HepG2 (cell line): Measurements from ENCODE around the gene PPHLN1. TPM values are rescaled to one million over a fixed set of nuclear protein-coding genes. Genes with fewer than 3 reads are reported as not detected.

Source experiments
- ATAC-seq: fragments of 200-7000 bp; cut with Tn5 transposase; 3 replicates; pipeline ENCODE4 v1.9.1; 2020; ENCODE audit warnings: mild to moderate bottlenecking, moderate library complexity
- BruUV-seq: library from RNA; stranded (reverse); fragments of 400-500 nt; replicated peaks from 2 replicates; lab custom pipeline; 2021; lab: Mats Ljungman, UMichigan
- CTCF ChIA-PET: fragments of 300-600 bp; formaldehyde crosslinking; extraction: SDS; loops from one replicate; lab custom pipeline; 2021; ENCODE audit warnings: low total read pairs, inconsistent platforms, low intra/inter-chr PET ratio; lab: Yijun Ruan, JAX
- POLR2A ChIA-PET: fragments of 350-600 bp; sonication (Branson Sonifier 250); formaldehyde crosslinking; loops from one replicate; lab custom pipeline; 2020; ENCODE audit warnings: antibody characterized with exemption, inconsistent platforms; lab: Yijun Ruan, JAX
- DNase-seq: peaks from one replicate; pipeline ENCODE4 v3.0.0-alpha.2; 2015; ENCODE audit warnings: low spot score
- FAIRE-seq: peaks from 3 replicates; lab custom pipeline; 2011; peaks lifted over from hg19 to GRCh38; lab: Jason Lieb, UNC
- H2AFZ ChIP-seq: one replicate; pipeline ENCODE4 v1.6.1; 2011; ENCODE audit warnings: low read length, inconsistent platforms
- H3K27ac ChIP-seq: fragments of 300-600 bp; 3 replicates; pipeline ENCODE4 v1.8.0; 2011; ENCODE audit warnings: mixed run types, mild to moderate bottlenecking, mixed read lengths, low read length, inconsistent platforms; ENCODE audit not compliant: insufficient read depth; ENCODE audit errors: extremely low read length
- H3K27me3 ChIP-seq, 2 experiments: fragments of 200-600 bp in 1 of 2; 2 replicates in 1 of 2; 3 replicates in 1 of 2; pipeline versions ENCODE4 v1.6.0 to v1.8.0; 2011; ENCODE audit warnings: low read length in 2 of 2, mild to moderate bottlenecking in 2 of 2, moderate library complexity in 2 of 2, inconsistent platforms in 1 of 2; ENCODE audit not compliant: insufficient read depth in 2 of 2, control insufficient read depth in 1 of 2
- H3K36me3 ChIP-seq, 2 experiments: fragments of 200-600 bp in 1 of 2; replicated peaks in 1 of 2; 2 replicates in 1 of 2; 3 replicates in 1 of 2; pipeline versions ENCODE4 v1.5.1 to v1.8.0; 2011; ENCODE audit warnings: low read length in 2 of 2, inconsistent platforms in 1 of 2; ENCODE audit not compliant: insufficient read depth in 2 of 2, control insufficient read depth in 1 of 2
- H3K4me1 ChIP-seq: 2 replicates; pipeline ENCODE4 v1.5.1; 2012; ENCODE audit warnings: low read length, inconsistent platforms; ENCODE audit not compliant: insufficient read depth
- H3K4me2 ChIP-seq: 2 replicates; pipeline ENCODE4 v1.6.0; 2011; ENCODE audit warnings: low read depth, low read length, inconsistent platforms
- H3K4me3 ChIP-seq, 3 experiments: fragments of 200-600 bp in 1 of 3; sonication (generic), shearing (Covaris generic) in 1 of 3; replicated peaks in 1 of 3; 2 replicates each; pipeline ENCODE4 v1.5.1; 2011 to 2016; ENCODE audit warnings: low read length in 3 of 3, inconsistent platforms in 2 of 3, low read depth in 2 of 3, mild to moderate bottlenecking in 2 of 3, control low read depth in 1 of 3, mixed read lengths in 1 of 3; ENCODE audit not compliant: insufficient read depth in 1 of 3
- H3K79me2 ChIP-seq: one replicate; pipeline ENCODE4 v1.6.1; 2011; ENCODE audit warnings: low read length, inconsistent platforms; ENCODE audit not compliant: insufficient read depth
- H3K9ac ChIP-seq: 2 replicates; pipeline ENCODE4 v1.6.0; 2011; ENCODE audit warnings: mild to moderate bottlenecking, low read depth, low read length, inconsistent platforms; ENCODE audit not compliant: insufficient read depth
- H3K9me3 ChIP-seq: 2 replicates; pipeline ENCODE4 v1.5.1; 2012; ENCODE audit warnings: mild to moderate bottlenecking, low read length
- H4K20me1 ChIP-seq: 2 replicates; pipeline ENCODE4 v1.6.0; 2011; ENCODE audit warnings: inconsistent platforms, mild to moderate bottlenecking, low read length, moderate library complexity; ENCODE audit not compliant: insufficient read depth
- BHLHE40 ChIP-seq: IDR thresholded peaks from 2 replicates; pipeline ENCODE4 v1.6.1; 2011; ENCODE audit warnings: low read length, improper control_type of control experiment
- CC2D1A ChIP-seq: sonication (generic); formaldehyde crosslinking; IDR thresholded peaks from 2 replicates; pipeline ENCODE4 v1.8.1; 2023; ENCODE audit warnings: mild to moderate bottlenecking, missing genetic modification reagents
- CCDC6 ChIP-seq: sonication (generic); formaldehyde crosslinking; IDR thresholded peaks from 2 replicates; pipeline ENCODE4 v1.8.1; 2022; ENCODE audit warnings: mild to moderate bottlenecking, missing genetic modification reagents, moderate library complexity
- CREM ChIP-seq, 2 experiments: sonication (generic) in 1 of 2; formaldehyde crosslinking in 1 of 2; IDR thresholded peaks; 2 replicates each; pipeline versions ENCODE4 v1.4.0 to v1.6.1; 2016 to 2020; ENCODE audit warnings: antibody characterized with exemption in 1 of 2, mild to moderate bottlenecking in 1 of 2, missing genetic modification reagents in 1 of 2
- FOXK2 ChIP-seq: fragments of 450-650 bp; IDR thresholded peaks from 2 replicates; pipeline ENCODE4 v1.6.1; 2016
- KDM2A ChIP-seq: sonication (generic); formaldehyde crosslinking; IDR thresholded peaks from 2 replicates; pipeline ENCODE4 v1.4.0; 2020; ENCODE audit warnings: low read depth, missing genetic modification reagents, borderline replicate concordance
- MAZ ChIP-seq, 2 experiments: sonication (generic) in 1 of 2; formaldehyde crosslinking in 1 of 2; IDR thresholded peaks; 2 replicates each; pipeline versions ENCODE4 v1.5.0 to v1.6.1; 2012 to 2020; ENCODE audit warnings: low read depth in 2 of 2, mild to moderate bottlenecking in 2 of 2, borderline replicate concordance in 1 of 2, improper control_type of control experiment in 1 of 2, low read length in 1 of 2, missing genetic modification reagents in 1 of 2, moderate library complexity in 1 of 2
- RBFOX2 ChIP-seq: fragments of 200-400 bp; formaldehyde crosslinking; IDR thresholded peaks from 2 replicates; pipeline ENCODE4 v1.6.1; 2017; ENCODE audit warnings: low read depth, mild to moderate bottlenecking, low read length
- ZNF101 ChIP-seq: sonication (generic); formaldehyde crosslinking; IDR thresholded peaks from 2 replicates; pipeline ENCODE4 v1.4.0; 2020; ENCODE audit warnings: mild to moderate bottlenecking, low read depth, missing genetic modification reagents, borderline replicate concordance
- ZNF460 ChIP-seq: sonication (generic); formaldehyde crosslinking; IDR thresholded peaks from 2 replicates; pipeline ENCODE4 v1.5.1; 2020; ENCODE audit warnings: missing genetic modification reagents, mild to moderate bottlenecking, borderline replicate concordance
- ZNF501 ChIP-seq: sonication (generic); formaldehyde crosslinking; IDR thresholded peaks from 2 replicates; pipeline ENCODE4 v1.5.1; 2020; ENCODE audit warnings: mild to moderate bottlenecking, moderate library complexity, missing genetic modification reagents
- WGBS: methylation state at CpG from one replicate; pipeline ENCODE4 v1.1.6; 2017; ENCODE audit warnings: low lambda C conversion rate; 5-methylcytosine and 5-hydroxymethylcytosine counted together
- in situ Hi-C: cut with HindIII; loops from 2 replicates; pipeline ENCODE4 v1.10.0; 2017; ENCODE audit warnings: low pct_unique_long_range_greater_than_20kb; ENCODE audit not compliant: extremely low pct_ligation_motif_present
- intact Hi-C: fragments of 100-400 bp; cut with micrococcal nuclease; formaldehyde crosslinking; loops from one replicate; pipeline ENCODE4 v1.10.0; 2022; ENCODE audit not compliant: unreplicated experiment
- polyA plus RNA-seq, 8 experiments: library from polyadenylated mRNA; depleted of rRNA in 3 of 8; stranded (reverse) in 7 of 8; unstranded in 1 of 8; fragments of >200 nt; fragmentation: Illumina TruSeq in 4 of 8; extraction: Trizol in 4 of 8; gene quantifications; 2 replicates each; pipeline versions ENCODE4 v1.2.1 to v1.2.3, GENCODE V29; 2011 to 2016; ENCODE audit warnings: low read depth in 4 of 8, missing spikeins in 1 of 8, mixed read lengths in 1 of 8; ENCODE audit not compliant: insufficient read depth in 1 of 8
- total RNA-seq, 5 experiments: library from RNA; depleted of rRNA; stranded (reverse); fragments of >200 nt; fragmentation: Illumina TruSeq; extraction: Trizol; gene quantifications; 2 replicates each; pipeline ENCODE4 v1.2.3, GENCODE V29; 2016; ENCODE audit warnings: low read depth in 1 of 5
- TF ChIP-seq, protein P1 (sequence below): sonication (generic); formaldehyde crosslinking; IDR thresholded peaks from 2 replicates; pipeline ENCODE4 v1.9.0; 2021; ENCODE audit warnings: missing genetic modification reagents, borderline replicate concordance
- TF ChIP-seq, protein P2 (sequence below): sonication (generic); formaldehyde crosslinking; IDR thresholded peaks from 2 replicates; pipeline ENCODE4 v1.5.0; 2020; ENCODE audit warnings: missing genetic modification reagents

PPHLN1 gene
- total and polyA plus RNA-seq, 2 of the 13 experiments (the other 11 are each of a cell fraction or from before 2014, with no cell fraction given), result 43.4 to 66.0 TPM

GRCh38 chr12:42298887-42299286, 27.1 kb upstream of the PPHLN1 start:
- in situ Hi-C loops, result no loop called here
- no peaks in the 10 kb centered on the region for H3K79me2 ChIP-seq
- no peak overlapping the region for H3K9ac ChIP-seq
- no peak overlapping the region for H3K27ac ChIP-seq
- H3K4me2 ChIP-seq, result no peak overlapping the region
- H3K9me3 ChIP-seq, result no peaks in the 10 kb centered on the region
- no peak for TF ChIP-seq CC2D1A (CRISPR knock-in tag)
- TF ChIP-seq ZNF460, result 0 out of 2 replicates have a peak, but pooled peaks have one; percentile 31
- TF ChIP-seq BHLHE40, result peak; percentile 78
- TF ChIP-seq, all 625 proteins: peak for 2
- 1% methylated on average over 4 of the region's 4 CpGs for WGBS
- FAIRE-seq (no peak), ATAC-seq (no peak), DNase-seq (peak; percentile 17)
- Histone ChIP-seq H3K36me3 (no peaks in the 10 kb centered on the region), H3K27me3 (no peaks in the 10 kb centered on the region; a peak in 1 of 5 replicates), H3K4me3 (no peak overlapping the region), H3K4me1 (peaks cover 22% of the 10 kb centered on the region), H4K20me1 (no peaks in the 10 kb centered on the region), H2AFZ (no peak overlapping the region)
- no TSS peak for BruUV-seq
- ChIA-PET POLR2A (no interaction called here), CTCF (no interaction called here)
- intact Hi-C loops, result no loop called here

DNA sequence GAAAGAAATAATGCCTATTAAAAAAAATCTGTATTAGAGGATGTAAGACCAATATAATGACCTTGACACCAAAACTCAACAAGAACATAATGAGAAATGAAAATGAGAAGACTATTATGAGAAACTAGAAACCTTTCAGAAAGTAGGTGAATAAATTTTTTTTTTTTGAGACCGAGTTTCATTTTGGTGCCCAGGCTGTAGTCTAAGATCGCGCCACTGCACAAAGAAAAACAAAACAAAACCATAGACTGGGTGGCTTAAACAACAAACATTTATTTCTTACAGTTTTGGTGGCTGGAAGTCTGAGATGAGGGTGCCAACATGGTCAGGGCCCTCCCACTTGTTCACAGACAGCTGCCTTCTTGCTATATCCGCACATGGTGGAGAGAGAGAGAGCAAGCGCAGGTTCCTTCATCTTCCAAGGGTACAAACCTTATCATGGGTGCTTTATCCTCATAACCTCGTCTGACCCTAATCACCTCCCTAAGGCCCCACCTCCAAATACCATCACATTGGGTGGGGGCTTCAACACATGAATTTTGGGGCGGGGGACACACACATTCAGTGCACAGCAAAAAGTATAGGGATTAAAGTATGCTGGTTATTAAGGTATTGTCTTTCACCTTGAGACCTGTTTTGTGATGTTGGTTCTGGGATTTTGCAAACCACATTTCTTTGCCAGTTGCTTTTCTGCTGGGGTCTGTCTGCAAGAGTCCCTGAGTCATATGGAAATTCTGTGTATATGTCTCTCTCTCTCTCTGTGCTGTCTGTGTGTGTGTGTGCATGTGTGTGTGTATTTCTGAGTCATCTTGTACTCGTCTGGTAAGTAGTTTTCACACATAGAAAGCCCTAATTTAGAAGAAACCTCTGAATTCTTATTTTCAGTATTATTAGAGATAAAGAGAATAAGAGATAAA, 26.3 kb upstream of the PPHLN1 start:
- Histone ChIP-seq H4K20me1 (no peaks in the 10 kb centered on the region), H2AFZ (no peak overlapping the region), H3K27ac (no peak overlapping the region), H3K4me1 (peaks cover 22% of the 10 kb centered on the region), H3K79me2 (no peaks in the 10 kb centered on the region), H3K9ac (no peak overlapping the region), H3K9me3 (no peaks in the 10 kb centered on the region), H3K36me3 (no peaks in the 10 kb centered on the region), H3K4me3 (no peak overlapping the region), H3K27me3 (no peaks in the 10 kb centered on the region; a peak in 1 of 5 replicates), H3K4me2 (no peak overlapping the region)
- POLR2A ChIA-PET, result no interaction called here
- no peak for DNase-seq
- FAIRE-seq, result no peak
- no TSS peak for BruUV-seq
- CTCF ChIA-PET, result no interaction called here
- 50% methylated on average over 8 of the region's 8 CpGs for WGBS
- ATAC-seq, result no peak
- intact Hi-C loops (no loop called here), in situ Hi-C loops (no loop called here)
- TF ChIP-seq, protein P1, sequence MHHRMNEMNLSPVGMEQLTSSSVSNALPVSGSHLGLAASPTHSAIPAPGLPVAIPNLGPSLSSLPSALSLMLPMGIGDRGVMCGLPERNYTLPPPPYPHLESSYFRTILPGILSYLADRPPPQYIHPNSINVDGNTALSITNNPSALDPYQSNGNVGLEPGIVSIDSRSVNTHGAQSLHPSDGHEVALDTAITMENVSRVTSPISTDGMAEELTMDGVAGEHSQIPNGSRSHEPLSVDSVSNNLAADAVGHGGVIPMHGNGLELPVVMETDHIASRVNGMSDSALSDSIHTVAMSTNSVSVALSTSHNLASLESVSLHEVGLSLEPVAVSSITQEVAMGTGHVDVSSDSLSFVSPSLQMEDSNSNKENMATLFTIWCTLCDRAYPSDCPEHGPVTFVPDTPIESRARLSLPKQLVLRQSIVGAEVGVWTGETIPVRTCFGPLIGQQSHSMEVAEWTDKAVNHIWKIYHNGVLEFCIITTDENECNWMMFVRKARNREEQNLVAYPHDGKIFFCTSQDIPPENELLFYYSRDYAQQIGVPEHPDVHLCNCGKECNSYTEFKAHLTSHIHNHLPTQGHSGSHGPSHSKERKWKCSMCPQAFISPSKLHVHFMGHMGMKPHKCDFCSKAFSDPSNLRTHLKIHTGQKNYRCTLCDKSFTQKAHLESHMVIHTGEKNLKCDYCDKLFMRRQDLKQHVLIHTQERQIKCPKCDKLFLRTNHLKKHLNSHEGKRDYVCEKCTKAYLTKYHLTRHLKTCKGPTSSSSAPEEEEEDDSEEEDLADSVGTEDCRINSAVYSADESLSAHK (CRISPR knock-in tag), result no peak
- TF ChIP-seq MAZ (IDR thresholded peaks at IDR 0.05; ENCODE audit: borderline replicate concordance, low read depth, low read length) (no peak), MAZ (CRISPR knock-in tag; IDR thresholded peaks at IDR 0.05; ENCODE audit: low read depth) (no peak), KDM2A (CRISPR knock-in tag) (no peak), ZNF101 (CRISPR knock-in tag) (no peak), CREM (IDR thresholded peaks at IDR 0.05) (no peak), CREM (CRISPR knock-in tag; IDR thresholded peaks at IDR 0.05) (no peak), CCDC6 (CRISPR knock-in tag) (no peak), RBFOX2 (no peak), ZNF501 (CRISPR knock-in tag) (no peak), FOXK2 (no peak)
- TF ChIP-seq, protein P2, sequence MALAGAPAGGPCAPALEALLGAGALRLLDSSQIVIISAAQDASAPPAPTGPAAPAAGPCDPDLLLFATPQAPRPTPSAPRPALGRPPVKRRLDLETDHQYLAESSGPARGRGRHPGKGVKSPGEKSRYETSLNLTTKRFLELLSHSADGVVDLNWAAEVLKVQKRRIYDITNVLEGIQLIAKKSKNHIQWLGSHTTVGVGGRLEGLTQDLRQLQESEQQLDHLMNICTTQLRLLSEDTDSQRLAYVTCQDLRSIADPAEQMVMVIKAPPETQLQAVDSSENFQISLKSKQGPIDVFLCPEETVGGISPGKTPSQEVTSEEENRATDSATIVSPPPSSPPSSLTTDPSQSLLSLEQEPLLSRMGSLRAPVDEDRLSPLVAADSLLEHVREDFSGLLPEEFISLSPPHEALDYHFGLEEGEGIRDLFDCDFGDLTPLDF (CRISPR knock-in tag), result no peak
